Activated naive CD8-positive, alpha-beta T cell treated with anti-CD3 and anti-CD28 coated beads for 36 hours (primary cell): ENCODE results near the gene GPR63. TPM values are rescaled to one million over a fixed set of nuclear protein-coding genes. Genes with fewer than 3 reads are reported as not detected.

ENCODE experiments used
- DNase-seq: peaks from one replicate; pipeline ENCODE4 v3.0.0; 2021
- H3K27ac Mint-ChIP-seq: one replicate; pipeline ENCODE4 v1.8.0; 2022; ENCODE audit warnings: mild to moderate bottlenecking, moderate library complexity, mixed read lengths
- H3K27me3 Mint-ChIP-seq: one replicate; pipeline ENCODE4 v1.8.0; 2022; ENCODE audit warnings: mild to moderate bottlenecking, mixed read lengths
- H3K36me3 Mint-ChIP-seq: one replicate; pipeline ENCODE4 v1.8.0; 2021; ENCODE audit warnings: mild to moderate bottlenecking, mixed read lengths
- H3K4me1 Mint-ChIP-seq: one replicate; pipeline ENCODE4 v1.8.0; 2021; ENCODE audit warnings: mixed read lengths
- H3K4me3 Mint-ChIP-seq: one replicate; pipeline ENCODE4 v1.8.0; 2022; ENCODE audit warnings: mild to moderate bottlenecking, moderate library complexity, mixed read lengths
- H3K9me3 Mint-ChIP-seq: one replicate; pipeline ENCODE4 v1.8.0; 2022; ENCODE audit warnings: mixed read lengths
- total RNA-seq, 2 experiments: library from RNA; stranded (reverse); gene quantifications; one replicate each; pipeline ENCODE4 v1.2.3, GENCODE V29; 2021

GPR63 gene
- total RNA-seq, 2 experiments from 2014 or later: 0.85 to 1.0 TPM

DNA sequence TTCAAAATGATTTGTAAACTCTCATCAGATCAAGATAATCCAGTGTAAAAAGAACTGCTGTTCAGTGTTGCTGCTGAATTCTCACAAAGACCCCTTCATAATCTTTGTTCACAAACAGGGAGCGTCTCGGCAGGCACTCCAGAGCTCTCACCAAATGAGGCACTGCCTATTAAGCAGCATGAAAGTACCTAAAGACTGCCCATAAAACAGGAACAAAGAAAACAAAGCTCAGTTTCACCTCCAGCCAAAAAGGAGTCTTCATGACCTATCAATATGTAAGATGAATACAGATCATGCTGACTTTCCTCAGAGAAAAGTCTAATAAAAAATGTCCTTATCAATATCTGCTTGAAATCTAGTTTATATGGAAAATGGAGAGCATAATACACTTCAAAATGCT is 41.8 kb downstream of the GPR63 start:
- no peak overlapping the region for H3K27ac Mint-ChIP-seq
- no peak overlapping the region for H3K4me3 Mint-ChIP-seq
- no peaks in the 10 kb centered on the region for H3K36me3 Mint-ChIP-seq
- peaks cover 7% of the 10 kb centered on the region for H3K27me3 Mint-ChIP-seq
- H3K4me1 Mint-ChIP-seq: no peaks in the 10 kb centered on the region
- no peaks in the 10 kb centered on the region for H3K9me3 Mint-ChIP-seq
- no peak for DNase-seq

- no peaks in the 10 kb centered on the region for H3K9me3 Mint-ChIP-seq
- no peak for DNase-seq
- H3K4me1 Mint-ChIP-seq: no peaks in the 10 kb centered on the region
- H3K27me3 Mint-ChIP-seq: peaks cover 7% of the 10 kb centered on the region
- no peaks in the 10 kb centered on the region for H3K36me3 Mint-ChIP-seq
- H3K4me3 Mint-ChIP-seq: no peak overlapping the region
- no peak overlapping the region for H3K27ac Mint-ChIP-seq
These were observed 42.3 kb downstream of the GPR63 start for GRCh38 chr6:96794980-96795379.

DNA sequence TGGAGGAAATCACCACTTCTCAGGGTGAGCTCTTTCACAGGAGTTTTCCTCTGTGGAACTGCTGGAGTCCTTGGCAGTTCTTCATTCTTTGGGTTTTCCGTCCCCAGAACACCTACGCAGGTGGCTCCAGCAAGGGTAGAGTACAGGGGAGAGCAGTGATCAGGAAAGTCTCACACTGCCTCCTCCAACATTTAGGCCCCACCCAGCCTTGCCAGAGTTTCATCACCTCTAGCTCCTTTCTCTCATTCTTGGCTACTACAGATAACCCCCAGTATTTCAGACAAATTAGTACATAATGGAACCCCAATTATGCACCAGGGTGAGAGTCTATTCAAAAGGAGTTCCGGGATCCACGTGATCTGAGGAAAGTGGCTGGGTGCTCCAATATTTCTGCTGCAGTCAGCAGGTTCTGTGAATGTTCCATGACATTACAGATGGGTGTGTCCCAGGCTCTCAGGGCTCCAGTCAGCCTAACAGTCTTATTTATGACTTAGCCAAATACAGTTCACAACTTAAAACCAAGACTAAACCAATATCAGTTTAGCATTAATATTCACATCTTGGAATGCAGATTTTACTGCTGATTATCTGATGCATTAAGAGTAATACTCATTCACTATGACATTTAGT is 44.6 kb downstream of the GPR63 start:
- Mint-ChIP-seq H3K9me3 (no peaks in the 10 kb centered on the region), H3K27me3 (peaks cover 10% of the 10 kb centered on the region), H3K27ac (no peak overlapping the region), H3K4me1 (no peaks in the 10 kb centered on the region), H3K36me3 (no peaks in the 10 kb centered on the region), H3K4me3 (no peak overlapping the region)
- DNase-seq: no peak

DNA sequence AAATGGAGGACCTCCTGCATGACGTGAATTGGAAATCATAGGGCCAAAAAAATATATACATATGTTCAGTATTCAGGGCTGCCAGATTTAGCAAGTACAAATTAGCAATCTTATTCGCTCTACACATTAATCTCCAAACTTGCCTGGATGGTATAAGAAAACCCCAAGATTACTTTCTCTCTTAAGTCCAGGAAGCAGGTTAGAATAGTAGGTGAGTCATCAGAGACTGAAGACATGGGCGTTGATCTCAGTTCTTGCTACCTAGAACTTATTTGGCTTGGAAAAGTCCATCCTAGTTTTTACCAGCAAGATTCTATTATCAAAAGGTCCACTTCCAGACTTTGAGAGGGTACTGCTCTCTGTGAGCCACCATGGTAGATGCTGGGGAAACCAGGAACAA is 47.4 kb downstream of the GPR63 start:
- H3K4me3 Mint-ChIP-seq: no peak overlapping the region
- H3K9me3 Mint-ChIP-seq: no peaks in the 10 kb centered on the region
- no peaks in the 10 kb centered on the region for H3K4me1 Mint-ChIP-seq
- peaks cover 3% of the 10 kb centered on the region for H3K27me3 Mint-ChIP-seq
- DNase-seq: no peak
- H3K36me3 Mint-ChIP-seq: no peaks in the 10 kb centered on the region
- no peak overlapping the region for H3K27ac Mint-ChIP-seq

DNA sequence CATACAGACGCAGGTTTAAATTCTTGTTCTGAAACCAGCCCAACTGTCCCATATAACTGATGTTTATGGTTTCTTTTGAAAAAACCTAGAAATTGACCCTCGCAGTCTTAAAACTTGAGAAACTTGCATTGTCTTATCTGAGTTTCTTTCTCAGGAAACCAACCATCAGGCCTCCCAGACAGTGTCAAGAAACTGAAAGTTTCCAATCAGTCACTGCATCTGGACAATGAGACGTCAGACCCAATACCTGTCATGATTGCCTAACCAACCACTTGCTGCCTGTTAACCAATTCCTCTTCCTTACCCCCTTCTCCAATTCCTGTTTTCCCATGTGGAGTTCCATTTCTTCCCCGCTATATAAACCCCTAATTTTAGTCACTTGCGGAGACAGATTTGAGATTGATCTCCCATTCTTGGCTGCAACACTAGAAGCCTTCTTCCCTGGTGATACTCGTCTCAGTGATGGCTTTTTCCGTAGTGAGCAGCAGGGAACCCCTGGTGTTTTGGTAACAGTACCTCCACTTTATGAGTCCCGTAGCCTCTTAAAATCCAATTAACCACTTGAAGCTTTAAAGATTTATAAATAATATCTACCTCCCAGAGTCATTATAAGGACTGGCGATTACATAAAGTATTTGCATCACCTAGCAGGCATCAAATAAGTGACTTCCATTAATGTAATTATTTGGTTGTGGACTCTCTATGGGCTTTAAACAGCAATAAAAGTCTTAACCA is 49.3 kb downstream of the GPR63 start:
- Mint-ChIP-seq H3K4me3 (no peak overlapping the region), H3K9me3 (no peaks in the 10 kb centered on the region), H3K4me1 (no peaks in the 10 kb centered on the region), H3K27ac (no peak overlapping the region), H3K27me3 (peaks cover 4% of the 10 kb centered on the region), H3K36me3 (no peaks in the 10 kb centered on the region)
- DNase-seq: no peak

GRCh38 chr6:96786336-96786735 is 50.9 kb downstream of the GPR63 start:
- Mint-ChIP-seq H3K4me1 (no peaks in the 10 kb centered on the region), H3K9me3 (no peaks in the 10 kb centered on the region), H3K27ac (no peak overlapping the region), H3K4me3 (no peak overlapping the region), H3K36me3 (no peaks in the 10 kb centered on the region), H3K27me3 (peaks cover 8% of the 10 kb centered on the region)
- no peak for DNase-seq

- Mint-ChIP-seq H3K4me3 (no peak overlapping the region), H3K9me3 (no peaks in the 10 kb centered on the region), H3K36me3 (no peaks in the 10 kb centered on the region), H3K4me1 (no peaks in the 10 kb centered on the region), H3K27ac (no peak overlapping the region), H3K27me3 (peaks cover 8% of the 10 kb centered on the region)
- DNase-seq: no peak
These were observed 52.6 kb downstream of the GPR63 start for GRCh38 chr6:96784650-96785049.

DNA sequence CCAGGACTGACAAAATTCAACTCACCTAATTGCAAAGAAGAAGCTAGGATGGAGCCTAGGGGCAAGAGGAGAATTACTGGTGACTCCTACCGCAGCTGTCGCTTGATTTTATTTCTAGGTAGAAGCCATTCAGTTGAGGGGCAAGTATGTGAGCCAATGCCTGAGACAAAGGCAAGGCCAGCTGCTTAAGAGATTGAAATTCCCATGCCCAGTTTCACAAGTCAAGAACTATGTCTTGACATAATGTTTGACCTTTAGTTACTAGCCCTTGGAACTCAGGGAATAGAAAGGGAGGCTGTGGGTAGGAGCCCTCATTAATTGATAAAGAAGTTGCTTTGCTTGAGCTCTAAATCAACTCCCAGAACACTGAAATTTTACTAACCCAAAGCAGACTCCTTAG is 54.0 kb downstream of the GPR63 start:
- Mint-ChIP-seq H3K27ac (no peak overlapping the region), H3K4me3 (no peak overlapping the region)

GRCh38 chr6:96781557-96781956 is 55.7 kb downstream of the GPR63 start:
- H3K27me3 Mint-ChIP-seq: peaks cover 10% of the 10 kb centered on the region
- no peak overlapping the region for H3K4me3 Mint-ChIP-seq
- no peaks in the 10 kb centered on the region for H3K4me1 Mint-ChIP-seq
- H3K9me3 Mint-ChIP-seq: no peaks in the 10 kb centered on the region
- no peak overlapping the region for H3K27ac Mint-ChIP-seq
- DNase-seq: no peak
- H3K36me3 Mint-ChIP-seq: no peaks in the 10 kb centered on the region

More for the DNA sequence above, 54.0 kb downstream of the GPR63 start:
- peaks cover 13% of the 10 kb centered on the region for H3K27me3 Mint-ChIP-seq
- DNase-seq: no peak
- no peaks in the 10 kb centered on the region for H3K4me1 Mint-ChIP-seq
- H3K9me3 Mint-ChIP-seq: no peaks in the 10 kb centered on the region
- H3K36me3 Mint-ChIP-seq: no peaks in the 10 kb centered on the region

DNA sequence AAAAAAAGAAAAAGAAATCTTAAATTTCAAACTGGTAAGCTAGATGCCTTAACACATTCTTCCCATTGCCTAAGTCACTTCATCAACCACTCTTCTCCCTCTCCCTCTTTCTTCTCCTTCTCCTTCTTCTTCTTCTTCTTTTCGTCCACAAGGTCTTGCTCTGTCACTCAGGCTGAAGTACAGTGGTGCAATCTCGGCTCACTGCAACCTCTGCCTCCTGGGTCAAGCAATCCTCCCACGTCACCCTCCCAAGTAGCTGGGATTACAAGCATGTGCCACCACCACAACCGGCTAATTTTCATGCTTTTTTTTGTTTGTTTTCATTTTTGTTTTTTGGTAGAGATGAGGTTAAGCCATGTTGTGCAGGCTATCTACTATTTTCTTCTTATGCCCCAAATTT is 60.2 kb downstream of the GPR63 start:
- no peaks in the 10 kb centered on the region for H3K4me1 Mint-ChIP-seq
- no peak for DNase-seq
- H3K27ac Mint-ChIP-seq: no peak overlapping the region
- no peaks in the 10 kb centered on the region for H3K9me3 Mint-ChIP-seq
- peaks cover 8% of the 10 kb centered on the region for H3K27me3 Mint-ChIP-seq
- no peaks in the 10 kb centered on the region for H3K36me3 Mint-ChIP-seq
- no peak overlapping the region for H3K4me3 Mint-ChIP-seq

GRCh38 chr6:96775727-96776400 is 61.4 kb downstream of the GPR63 start:
- DNase-seq: no peak
- Mint-ChIP-seq H3K27me3 (peaks cover 12% of the 10 kb centered on the region), H3K36me3 (no peaks in the 10 kb centered on the region), H3K9me3 (no peaks in the 10 kb centered on the region), H3K4me3 (no peak overlapping the region), H3K27ac (no peak overlapping the region), H3K4me1 (no peaks in the 10 kb centered on the region)

DNA sequence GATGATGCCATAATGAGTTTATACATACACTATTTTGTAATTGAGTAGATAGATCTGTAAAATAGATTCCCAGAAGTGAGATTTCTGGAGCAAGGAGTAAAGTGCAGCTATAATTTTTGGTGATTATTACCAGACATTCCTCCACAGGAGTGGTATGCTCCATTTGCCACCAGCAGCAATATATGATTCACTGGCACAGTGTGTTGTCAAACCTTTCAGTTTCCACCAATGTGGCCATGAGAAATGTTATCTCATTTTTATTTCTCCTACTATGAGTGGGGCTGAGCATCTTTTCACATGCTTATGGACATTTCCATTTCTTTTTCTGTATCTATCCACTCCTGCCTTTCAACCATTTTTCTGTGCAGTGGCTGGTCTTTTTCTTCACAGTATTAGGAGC is 70.5 kb downstream of the GPR63 start:
- Mint-ChIP-seq H3K4me3 (no peak overlapping the region), H3K36me3 (no peaks in the 10 kb centered on the region)
- no peak for DNase-seq

GRCh38 chr6:96762599-96762998 is 74.7 kb downstream of the GPR63 start:
- H3K27me3 Mint-ChIP-seq: peaks cover 10% of the 10 kb centered on the region
- no peaks in the 10 kb centered on the region for H3K9me3 Mint-ChIP-seq
- no peak for DNase-seq
- no peaks in the 10 kb centered on the region for H3K36me3 Mint-ChIP-seq
- no peak overlapping the region for H3K27ac Mint-ChIP-seq
- H3K4me3 Mint-ChIP-seq: no peak overlapping the region
- H3K4me1 Mint-ChIP-seq: peaks cover 2% of the 10 kb centered on the region

More for the DNA sequence above, 70.5 kb downstream of the GPR63 start:
- Mint-ChIP-seq H3K9me3 (peaks cover 6% of the 10 kb centered on the region), H3K27me3 (peaks cover 17% of the 10 kb centered on the region), H3K4me1 (no peaks in the 10 kb centered on the region), H3K27ac (no peak overlapping the region)

DNA sequence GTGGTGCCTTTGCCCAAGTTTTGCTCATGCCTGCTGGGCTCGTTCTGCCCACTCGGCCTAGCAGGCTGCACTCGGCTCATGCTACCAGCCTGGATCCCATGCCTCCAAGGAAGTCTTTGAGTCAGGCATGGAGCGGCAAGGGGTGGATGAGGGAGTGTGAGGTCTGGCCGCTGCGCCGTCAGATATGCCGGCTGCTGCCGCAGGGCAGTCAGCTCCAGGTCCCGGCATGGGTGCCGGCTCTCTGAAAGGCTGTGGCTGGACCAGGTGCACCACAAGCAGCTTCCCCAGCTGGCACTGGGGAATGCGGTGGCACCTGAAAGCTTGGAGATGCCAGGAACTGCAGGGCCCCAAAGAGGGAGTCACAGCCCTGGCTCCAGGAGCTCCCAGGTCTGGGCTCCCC is 75.5 kb downstream of the GPR63 start:
- DNase-seq: no peak
- no peak overlapping the region for H3K27ac Mint-ChIP-seq
- no peak overlapping the region for H3K4me3 Mint-ChIP-seq
- H3K9me3 Mint-ChIP-seq: no peaks in the 10 kb centered on the region
- H3K36me3 Mint-ChIP-seq: no peaks in the 10 kb centered on the region
- peaks cover 2% of the 10 kb centered on the region for H3K4me1 Mint-ChIP-seq
- H3K27me3 Mint-ChIP-seq: peaks cover 14% of the 10 kb centered on the region

GRCh38 chr6:96760153-96760687 is 77.1 kb downstream of the GPR63 start:
- no peak for DNase-seq
- peaks cover 19% of the 10 kb centered on the region for H3K27me3 Mint-ChIP-seq
- no peak overlapping the region for H3K4me3 Mint-ChIP-seq
- H3K36me3 Mint-ChIP-seq: no peaks in the 10 kb centered on the region
- no peaks in the 10 kb centered on the region for H3K9me3 Mint-ChIP-seq
- H3K4me1 Mint-ChIP-seq: peaks cover 2% of the 10 kb centered on the region
- no peak overlapping the region for H3K27ac Mint-ChIP-seq
